ENCODE measurements around the gene ELF4. TPM values are rescaled to one million over a fixed set of nuclear protein-coding genes. Genes with fewer than 3 reads are reported as not detected.

The ELF4 gene
- total RNA-seq, 1 donor = 16.4 TPM

DNA sequence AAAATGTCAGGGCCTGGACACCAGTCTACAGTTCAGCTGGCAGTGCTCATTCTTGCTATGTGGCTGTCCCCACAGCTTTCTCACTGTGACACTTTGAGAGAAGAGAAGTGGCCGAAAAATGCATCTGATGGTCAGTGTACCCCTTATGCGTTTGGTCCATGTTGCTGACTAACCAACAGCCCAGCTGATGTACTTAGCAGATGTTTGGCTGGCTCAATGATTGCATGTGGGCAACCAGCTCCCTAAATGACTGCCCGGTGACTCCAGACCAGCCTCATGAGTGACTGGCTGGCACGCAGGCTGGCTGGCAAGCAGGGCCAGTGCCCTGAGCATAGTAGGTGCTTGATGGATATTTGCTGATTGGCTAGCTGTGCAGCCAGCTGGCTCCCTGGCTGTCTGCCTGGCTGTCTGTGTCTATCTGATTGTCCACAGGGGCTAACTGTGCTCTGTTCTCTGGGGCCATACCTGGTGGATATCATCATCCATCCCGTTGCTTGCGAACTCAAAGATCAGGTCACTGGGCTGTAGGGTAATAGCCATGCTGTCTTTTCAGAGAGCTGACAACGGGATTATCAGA, 29.4 kb downstream of the ELF4 start:
- DNase-seq (ENCODE audit: low read depth) = no peak
- H3K4me3 ChIP-seq (ENCODE audit: low read depth, low read length) = no peak overlapping the region
- TF ChIP-seq, protein P1, sequence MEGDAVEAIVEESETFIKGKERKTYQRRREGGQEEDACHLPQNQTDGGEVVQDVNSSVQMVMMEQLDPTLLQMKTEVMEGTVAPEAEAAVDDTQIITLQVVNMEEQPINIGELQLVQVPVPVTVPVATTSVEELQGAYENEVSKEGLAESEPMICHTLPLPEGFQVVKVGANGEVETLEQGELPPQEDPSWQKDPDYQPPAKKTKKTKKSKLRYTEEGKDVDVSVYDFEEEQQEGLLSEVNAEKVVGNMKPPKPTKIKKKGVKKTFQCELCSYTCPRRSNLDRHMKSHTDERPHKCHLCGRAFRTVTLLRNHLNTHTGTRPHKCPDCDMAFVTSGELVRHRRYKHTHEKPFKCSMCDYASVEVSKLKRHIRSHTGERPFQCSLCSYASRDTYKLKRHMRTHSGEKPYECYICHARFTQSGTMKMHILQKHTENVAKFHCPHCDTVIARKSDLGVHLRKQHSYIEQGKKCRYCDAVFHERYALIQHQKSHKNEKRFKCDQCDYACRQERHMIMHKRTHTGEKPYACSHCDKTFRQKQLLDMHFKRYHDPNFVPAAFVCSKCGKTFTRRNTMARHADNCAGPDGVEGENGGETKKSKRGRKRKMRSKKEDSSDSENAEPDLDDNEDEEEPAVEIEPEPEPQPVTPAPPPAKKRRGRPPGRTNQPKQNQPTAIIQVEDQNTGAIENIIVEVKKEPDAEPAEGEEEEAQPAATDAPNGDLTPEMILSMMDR (IDR thresholded peaks at IDR 0.05; ENCODE audit: insufficient read depth, low read depth, low read length) = no peak

DNA sequence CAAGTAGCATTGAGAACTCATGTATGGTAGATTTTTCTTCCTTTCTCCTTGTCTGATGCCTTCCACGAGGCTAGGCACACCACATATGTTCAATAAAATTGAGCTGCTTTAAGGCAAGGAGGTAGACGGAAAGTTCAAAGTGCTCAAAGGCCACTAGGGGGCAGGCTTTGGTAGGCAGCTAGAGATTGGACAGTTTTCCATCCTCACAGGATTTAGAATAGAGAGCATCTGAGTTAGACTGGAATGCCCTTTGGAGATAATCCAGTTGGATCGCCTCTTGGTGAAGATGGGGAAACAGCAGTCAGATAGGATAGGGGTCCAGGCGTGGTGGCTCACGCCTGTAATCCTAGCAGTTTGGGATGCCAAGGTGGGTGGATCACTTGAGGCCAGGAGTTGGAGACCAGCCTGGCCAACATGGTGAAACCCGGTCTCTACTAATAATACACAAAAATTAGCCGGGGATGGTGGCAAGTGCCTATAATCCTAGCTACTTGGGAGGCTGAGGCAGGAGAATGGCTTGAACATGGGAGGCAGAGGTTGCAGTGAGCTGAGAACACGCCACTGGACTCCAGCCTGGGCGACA, 30.4 kb downstream of the ELF4 start:
- no peak overlapping the region for H3K4me3 ChIP-seq (ENCODE audit: low read depth, low read length)
- TF ChIP-seq, protein P1 (IDR thresholded peaks at IDR 0.05; ENCODE audit: insufficient read depth, low read depth, low read length) = peak; percentile 64
- DNase-seq (ENCODE audit: low read depth) = peak; percentile 81

DNA sequence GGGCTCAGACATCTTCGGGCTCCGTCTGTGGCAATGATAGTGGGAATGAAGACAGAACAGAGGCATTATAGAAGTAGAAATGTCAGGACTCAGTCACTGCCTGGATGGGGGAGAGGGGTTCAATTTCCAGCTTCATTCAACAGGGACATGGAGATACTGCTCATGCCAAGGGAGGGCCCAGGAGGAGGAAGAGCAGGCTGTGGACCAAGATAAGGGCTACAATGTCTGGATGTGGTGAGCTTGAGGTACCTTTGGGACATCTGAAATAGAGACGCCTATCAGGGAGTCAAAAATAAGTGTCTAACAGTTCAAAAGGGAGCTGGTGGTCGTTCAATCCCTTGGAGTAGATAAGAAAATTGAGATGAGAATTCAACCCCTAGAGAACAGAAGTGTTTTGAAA, 34.5 kb downstream of the ELF4 start:
- H3K4me3 ChIP-seq (ENCODE audit: low read depth, low read length) = no peak overlapping the region
- TF ChIP-seq, protein P1 (IDR thresholded peaks at IDR 0.05; ENCODE audit: insufficient read depth, low read depth, low read length) = no peak
- no peak for DNase-seq (ENCODE audit: low read depth)

DNA sequence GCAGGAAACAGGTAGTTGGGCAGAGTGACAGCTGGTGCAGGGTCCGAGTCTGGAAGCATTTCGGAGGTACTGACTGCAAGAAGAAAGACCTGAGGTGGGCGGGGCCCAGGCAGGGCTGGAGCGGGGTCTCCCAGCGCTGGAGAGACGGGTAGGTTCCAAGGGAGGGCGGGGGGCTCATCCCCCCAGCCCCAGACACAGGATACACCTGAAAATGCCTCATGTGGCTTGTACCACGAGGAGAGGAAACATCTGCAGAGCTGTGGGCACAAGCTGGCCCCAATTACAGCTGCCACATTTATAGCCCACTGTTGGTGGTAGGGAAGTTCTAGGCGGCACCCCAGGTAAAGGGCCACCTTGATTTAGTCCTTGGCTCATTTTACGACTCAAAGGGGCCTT, 38.0 kb downstream of the ELF4 start:
- H3K4me3 ChIP-seq (ENCODE audit: low read depth, low read length) = no peak overlapping the region
- DNase-seq (ENCODE audit: low read depth) = no peak
- TF ChIP-seq, protein P1 (IDR thresholded peaks at IDR 0.05; ENCODE audit: insufficient read depth, low read depth, low read length) = no peak

DNA sequence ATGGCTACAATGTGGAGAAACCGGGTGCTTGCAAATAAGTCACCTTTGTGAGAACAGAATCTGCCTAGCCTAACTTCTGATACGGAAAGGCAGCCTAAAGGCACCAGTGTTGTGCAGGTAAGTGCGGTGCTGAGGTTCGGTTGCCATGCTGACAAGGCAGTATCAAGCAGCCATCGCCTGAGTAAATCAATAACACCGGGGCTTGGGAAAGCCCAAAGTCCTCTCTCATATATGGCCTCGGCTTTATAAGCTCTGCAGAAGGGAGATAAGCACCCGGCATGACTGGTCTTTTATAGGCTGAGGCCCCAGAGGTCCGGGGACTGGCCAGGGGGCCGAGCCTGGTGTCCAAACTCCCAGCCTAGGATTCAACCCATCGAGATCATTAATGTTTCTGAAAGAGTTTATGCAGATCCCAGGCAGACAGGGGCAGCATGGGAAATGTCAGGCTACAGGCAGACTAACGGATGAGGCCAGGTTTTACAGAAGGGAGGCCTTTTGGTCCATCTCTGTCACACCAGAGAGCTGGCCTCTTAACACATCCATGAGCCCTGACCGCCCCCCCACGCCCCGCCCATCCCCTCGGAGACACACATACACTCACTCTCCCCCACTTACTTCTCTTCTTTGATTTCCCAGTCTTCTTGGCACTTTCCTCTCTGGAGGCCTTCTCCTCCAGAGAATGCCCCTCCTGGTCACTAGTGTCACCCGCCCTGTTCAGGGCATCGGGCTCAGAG, 38.5 kb downstream of the ELF4 start:
- H3K4me3 ChIP-seq (ENCODE audit: low read depth, low read length) = no peak overlapping the region
- TF ChIP-seq, protein P1 (IDR thresholded peaks at IDR 0.05; ENCODE audit: insufficient read depth, low read depth, low read length) = no peak
- no peak for DNase-seq (ENCODE audit: low read depth)

DNA sequence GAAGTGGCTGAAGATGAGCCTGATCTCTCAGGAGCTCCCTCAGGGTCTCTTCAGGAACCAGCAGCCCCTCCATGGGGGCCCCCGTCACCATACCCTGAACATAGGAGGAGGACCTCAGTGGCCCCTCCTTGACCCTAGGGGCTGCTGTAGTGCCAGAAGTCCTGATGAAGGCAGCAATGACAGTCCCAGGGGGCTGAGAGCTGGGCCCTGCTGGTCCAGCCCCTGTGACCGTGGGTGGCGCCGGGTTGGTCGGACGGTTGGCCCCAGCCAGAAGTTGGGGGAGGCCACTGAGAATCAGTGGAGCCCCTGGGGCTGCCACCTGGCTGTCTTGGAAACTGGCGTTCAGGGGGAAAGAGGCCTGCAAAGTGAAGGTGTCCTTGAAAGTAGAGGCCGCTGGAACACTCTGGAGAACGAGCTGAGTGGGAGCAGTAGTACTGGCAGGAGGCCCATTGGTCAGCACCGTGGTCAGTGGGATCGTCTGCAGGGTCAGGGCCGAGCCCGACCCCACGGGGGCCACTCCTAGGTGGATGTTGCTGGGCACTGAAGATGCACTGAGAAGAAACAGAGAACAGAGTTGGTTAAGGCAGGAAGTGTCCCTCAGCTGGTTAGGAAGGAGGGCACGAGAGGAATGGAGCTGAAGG, 43.2 kb downstream of the ELF4 start:
- TF ChIP-seq, protein P1 (IDR thresholded peaks at IDR 0.05; ENCODE audit: insufficient read depth, low read depth, low read length) = no peak
- H3K4me3 ChIP-seq (ENCODE audit: low read depth, low read length) = no peak overlapping the region

More for the DNA sequence above, 43.2 kb downstream of the ELF4 start:
- DNase-seq (ENCODE audit: low read depth) = no peak

Measured in fibroblast of villous mesenchyme (primary cell).